Hepatocyte (in vitro differentiated cells): ENCODE results near the gene METRNL. TPM values are rescaled to one million over a fixed set of nuclear protein-coding genes. Genes with fewer than 3 reads are reported as not detected.
"Not testable (repeated sequence)": the region's sequence is repeated elsewhere in the genome, so short reads cannot be mapped to it uniquely, and the experiment has no call there.

Experiments
- DNase-seq: peaks from one replicate; pipeline ENCODE4 v3.0.0-alpha.2; 2016; ENCODE audit warnings: low spot score
- H2AFZ ChIP-seq: fragments of 200-600 bp; sonication (generic); 2 replicates; pipeline ENCODE4 v1.6.0; 2016; ENCODE audit warnings: antibody characterized with exemption, mild to moderate bottlenecking
- H3K27ac ChIP-seq: fragments of 200-600 bp; sonication (generic); 2 replicates; pipeline ENCODE4 v1.5.1; 2016; ENCODE audit warnings: mild to moderate bottlenecking
- H3K27me3 ChIP-seq: fragments of 200-600 bp; sonication (generic); 2 replicates; pipeline ENCODE4 v1.6.1; 2016
- H3K36me3 ChIP-seq: fragments of 200-600 bp; sonication (generic); replicated peaks from 2 replicates; pipeline ENCODE4 v1.5.1; 2016; ENCODE audit warnings: low read depth; ENCODE audit not compliant: insufficient read depth
- H3K4me1 ChIP-seq: fragments of 200-600 bp; sonication (generic); 2 replicates; pipeline ENCODE4 v1.5.1; 2016; ENCODE audit warnings: mild to moderate bottlenecking, moderate library complexity; ENCODE audit not compliant: insufficient read depth
- H3K4me2 ChIP-seq: fragments of 200-600 bp; sonication (generic); 2 replicates; pipeline ENCODE4 v1.6.0; 2016
- H3K4me3 ChIP-seq: fragments of 200-600 bp; sonication (generic); 2 replicates; pipeline ENCODE4 v1.5.1; 2016; ENCODE audit warnings: mild to moderate bottlenecking
- H3K79me2 ChIP-seq: fragments of 200-600 bp; sonication (generic); 2 replicates; pipeline ENCODE4 v1.6.0; 2017; ENCODE audit warnings: mild to moderate bottlenecking
- H3K9me2 ChIP-seq: fragments of 200-600 bp; sonication (generic); replicated peaks from 2 replicates; pipeline ENCODE4 v1.6.0; 2017; ENCODE audit warnings: mild to moderate bottlenecking; ENCODE audit not compliant: insufficient read depth
- H3K9me3 ChIP-seq: fragments of 200-600 bp; sonication (generic); 2 replicates; pipeline ENCODE4 v1.5.1; 2016; ENCODE audit warnings: low read depth, mild to moderate bottlenecking
- H4K20me1 ChIP-seq: fragments of 200-600 bp; sonication (generic); 2 replicates; pipeline ENCODE4 v1.6.0; 2016; ENCODE audit warnings: mild to moderate bottlenecking; ENCODE audit not compliant: insufficient read depth, poor library complexity, severe bottlenecking
- EZH2 ChIP-seq: fragments of 200-600 bp; sonication (generic); IDR thresholded peaks from 2 replicates; pipeline ENCODE4 v1.6.1; 2016; ENCODE audit warnings: antibody characterized with exemption, mild to moderate bottlenecking, borderline replicate concordance
- EZH2phosphoT487 ChIP-seq: fragments of 200-600 bp; sonication (generic); IDR thresholded peaks from one replicate; pipeline ENCODE4 v1.6.1; 2018; ENCODE audit warnings: antibody characterized with exemption, mild to moderate bottlenecking, low read depth, moderate library complexity; ENCODE audit not compliant: unreplicated experiment, severe bottlenecking
- WGBS: methylation state at CpG from one replicate; pipeline ENCODE4 v1.1.6; 2016; ENCODE audit warnings: low lambda C conversion rate; ENCODE audit errors: missing lambda C conversion rate; 5-methylcytosine and 5-hydroxymethylcytosine counted together
- polyA plus RNA-seq: library from polyadenylated mRNA; unstranded; fragments of >200 nt; fragmentation: Nextera tagmentation; extraction: Ambion mirVana; gene quantifications from 2 replicates; pipeline ENCODE4 v1.2.1, GENCODE V29; 2016
- total RNA-seq: library from RNA; depleted of rRNA; stranded (reverse); fragments of >200 nt; gene quantifications from 2 replicates; pipeline ENCODE4 v1.2.3, GENCODE V29; 2014
- TF ChIP-seq, protein P1 (sequence below): fragments of 200-600 bp; sonication (generic); IDR thresholded peaks from 2 replicates; pipeline ENCODE4 v1.5.1; 2016; ENCODE audit warnings: antibody characterized with exemption, mild to moderate bottlenecking; ENCODE audit not compliant: poor library complexity

Gene METRNL
- total and polyA plus RNA-seq, 2 experiments from 2014 or later = 97.2 to 164 TPM

DNA sequence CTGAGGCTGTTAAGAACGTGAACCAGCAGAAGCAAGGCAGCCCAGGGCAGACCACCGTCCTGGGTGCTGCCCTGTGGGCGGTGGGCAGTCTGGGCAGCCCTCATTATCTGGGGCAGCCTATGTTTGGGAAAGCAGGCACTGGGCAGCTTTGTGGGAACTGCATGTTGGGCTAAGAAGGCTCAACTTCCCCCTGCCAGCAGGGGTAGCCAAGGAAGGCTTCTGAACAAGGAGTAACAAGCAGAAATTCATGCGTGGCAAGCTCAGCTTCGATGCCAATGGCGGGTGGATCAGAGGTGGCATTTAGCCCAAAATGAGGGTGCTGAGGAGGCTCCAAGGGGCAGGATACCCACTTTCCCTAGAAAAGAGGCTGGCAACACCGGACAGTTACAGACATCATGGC lies 42.7 kb upstream of the METRNL start:
- no peaks in the 10 kb centered on the region for H3K4me1 ChIP-seq
- H3K4me3 ChIP-seq = no peak overlapping the region
- H2AFZ ChIP-seq = no peak overlapping the region
- H4K20me1 ChIP-seq = no peaks in the 10 kb centered on the region
- H3K27ac ChIP-seq = no peak overlapping the region
- no peaks in the 10 kb centered on the region for H3K79me2 ChIP-seq
- WGBS = 94% methylated on average over 7 of the region's 7 CpGs
- no peaks in the 10 kb centered on the region for H3K36me3 ChIP-seq
- no peak for TF ChIP-seq EZH2phosphoT487
- TF ChIP-seq, protein P1, sequence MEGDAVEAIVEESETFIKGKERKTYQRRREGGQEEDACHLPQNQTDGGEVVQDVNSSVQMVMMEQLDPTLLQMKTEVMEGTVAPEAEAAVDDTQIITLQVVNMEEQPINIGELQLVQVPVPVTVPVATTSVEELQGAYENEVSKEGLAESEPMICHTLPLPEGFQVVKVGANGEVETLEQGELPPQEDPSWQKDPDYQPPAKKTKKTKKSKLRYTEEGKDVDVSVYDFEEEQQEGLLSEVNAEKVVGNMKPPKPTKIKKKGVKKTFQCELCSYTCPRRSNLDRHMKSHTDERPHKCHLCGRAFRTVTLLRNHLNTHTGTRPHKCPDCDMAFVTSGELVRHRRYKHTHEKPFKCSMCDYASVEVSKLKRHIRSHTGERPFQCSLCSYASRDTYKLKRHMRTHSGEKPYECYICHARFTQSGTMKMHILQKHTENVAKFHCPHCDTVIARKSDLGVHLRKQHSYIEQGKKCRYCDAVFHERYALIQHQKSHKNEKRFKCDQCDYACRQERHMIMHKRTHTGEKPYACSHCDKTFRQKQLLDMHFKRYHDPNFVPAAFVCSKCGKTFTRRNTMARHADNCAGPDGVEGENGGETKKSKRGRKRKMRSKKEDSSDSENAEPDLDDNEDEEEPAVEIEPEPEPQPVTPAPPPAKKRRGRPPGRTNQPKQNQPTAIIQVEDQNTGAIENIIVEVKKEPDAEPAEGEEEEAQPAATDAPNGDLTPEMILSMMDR = no peak
- no peak for TF ChIP-seq EZH2
- no peak for DNase-seq
- H3K27me3 ChIP-seq = no peaks in the 10 kb centered on the region
- peaks cover 9% of the 10 kb centered on the region for H3K9me3 ChIP-seq
- H3K4me2 ChIP-seq = no peak overlapping the region
- H3K9me2 ChIP-seq = no peaks in the 10 kb centered on the region

DNA sequence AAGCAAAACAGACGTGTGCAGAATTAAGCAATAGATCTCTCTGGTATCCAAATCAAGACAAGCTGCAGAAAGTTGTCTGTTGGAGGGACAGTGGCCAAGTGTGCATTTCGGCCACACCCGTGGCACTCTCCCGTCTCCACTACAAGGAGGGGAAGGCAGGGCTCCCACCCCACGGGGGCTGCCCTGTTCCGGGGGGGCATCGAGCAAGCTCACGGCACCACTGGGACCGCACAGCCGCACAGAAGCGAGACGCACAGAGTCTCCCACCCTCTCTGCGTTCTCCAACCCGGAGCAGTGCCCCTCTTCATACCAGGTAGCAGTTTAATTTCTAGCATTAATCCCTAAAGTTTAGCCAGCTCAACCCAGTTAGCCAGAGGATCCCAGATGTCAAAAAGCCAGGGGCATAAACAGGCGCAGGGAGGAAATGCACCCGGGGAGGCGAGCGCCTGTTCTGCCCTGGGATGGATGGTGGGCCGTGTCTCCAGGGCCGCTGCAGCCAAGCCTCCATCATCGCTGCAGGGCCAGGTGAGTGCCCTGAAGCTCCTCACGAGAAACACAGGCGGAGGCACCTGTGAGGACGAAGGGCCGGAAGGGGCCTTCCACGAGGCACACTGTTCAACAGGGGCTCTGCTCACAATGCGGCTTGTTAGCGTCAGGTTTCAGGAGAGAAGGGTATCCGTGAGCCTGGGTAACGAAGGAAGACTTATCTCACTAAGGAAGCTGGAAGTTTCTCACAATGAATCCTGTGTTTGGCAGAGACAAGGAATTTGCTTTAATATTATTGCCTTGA lies 42.1 kb upstream of the METRNL start:
- Histone ChIP-seq H2AFZ (no peak overlapping the region), H3K36me3 (no peaks in the 10 kb centered on the region), H3K4me2 (no peak overlapping the region), H3K27me3 (no peaks in the 10 kb centered on the region), H3K4me1 (no peaks in the 10 kb centered on the region), H4K20me1 (no peaks in the 10 kb centered on the region), H3K9me3 (peaks cover 12% of the 10 kb centered on the region), H3K4me3 (no peak overlapping the region), H3K79me2 (no peaks in the 10 kb centered on the region), H3K9me2 (no peaks in the 10 kb centered on the region), H3K27ac (no peak overlapping the region)
- TF ChIP-seq EZH2 (no peak), EZH2phosphoT487 (no peak)
- TF ChIP-seq, protein P1 = no peak
- WGBS = 91% methylated on average over 28 of the region's 30 CpGs
- DNase-seq = no peak

DNA sequence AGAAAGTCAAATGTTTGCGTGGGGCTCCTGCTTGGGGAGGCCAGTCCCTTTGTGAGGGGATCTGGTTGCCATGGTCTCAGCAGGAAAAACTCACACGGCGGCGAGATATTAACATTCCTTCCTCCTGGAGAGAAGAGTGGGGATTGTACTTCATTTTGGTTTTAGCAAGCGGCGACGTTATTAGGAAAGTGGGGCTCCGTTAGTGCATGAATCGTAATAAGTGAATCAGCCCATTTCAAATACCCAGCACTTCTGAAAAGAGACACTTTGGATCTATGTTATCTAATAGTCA lies 41.6 kb upstream of the METRNL start:
- Histone ChIP-seq H3K36me3 (no peaks in the 10 kb centered on the region), H3K9me3 (peaks cover 12% of the 10 kb centered on the region)

DNA sequence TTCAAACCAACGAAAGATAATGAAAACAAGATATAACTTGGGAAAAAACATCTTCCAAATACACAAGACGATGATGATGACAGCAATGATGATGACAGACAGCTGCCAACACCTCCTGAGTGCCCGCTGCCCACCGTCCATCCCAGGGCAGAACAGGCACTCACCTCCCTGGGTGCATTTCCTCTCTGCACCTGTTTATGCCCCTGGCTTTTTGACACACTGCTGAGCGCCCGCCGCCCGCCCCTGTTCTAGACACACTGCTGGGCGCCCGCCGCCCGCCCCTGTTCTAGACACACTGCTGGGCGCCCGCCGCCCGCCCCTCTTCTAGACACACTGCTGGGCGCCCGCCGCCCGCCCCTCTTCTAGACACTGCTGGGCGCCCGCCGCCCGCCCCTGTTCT lies 40.4 kb upstream of the METRNL start:
- not testable (repeated sequence) for H2AFZ ChIP-seq, H3K27me3 ChIP-seq, DNase-seq, H3K4me3 ChIP-seq, H3K27ac ChIP-seq, H3K9me2 ChIP-seq, H4K20me1 ChIP-seq, H3K4me1 ChIP-seq, H3K36me3 ChIP-seq, H3K4me2 ChIP-seq, H3K79me2 ChIP-seq
- WGBS = 93% methylated on average over 7 of the region's 24 CpGs
- peaks cover 12% of the 10 kb centered on the region for H3K9me3 ChIP-seq

More for the DNA sequence above, 41.6 kb upstream of the METRNL start:
- Histone ChIP-seq H3K4me2 (no peak overlapping the region), H2AFZ (no peak overlapping the region), H3K4me3 (no peak overlapping the region), H3K4me1 (no peaks in the 10 kb centered on the region), H3K79me2 (no peaks in the 10 kb centered on the region), H3K9me2 (no peaks in the 10 kb centered on the region), H3K27me3 (no peaks in the 10 kb centered on the region), H4K20me1 (no peaks in the 10 kb centered on the region), H3K27ac (no peak overlapping the region)
- 82% methylated on average over 9 of the region's 9 CpGs for WGBS
- DNase-seq = no peak
- TF ChIP-seq EZH2phosphoT487 = no peak
- TF ChIP-seq EZH2 = no peak
- TF ChIP-seq, protein P1 = no peak
